Naive thymus-derived CD8-positive, alpha-beta T cell (primary cell): ENCODE data around the gene BARX1. TPM values are rescaled to one million over a fixed set of nuclear protein-coding genes. Genes with fewer than 3 reads are reported as not detected.
"Not testable (repeated sequence)": the region's sequence is repeated elsewhere in the genome, so short reads cannot be mapped to it uniquely, and the experiment has no call there.

Source experiments
- ATAC-seq, 2 donors: fragments of 150-1000 bp; cut with Tn5 transposase in 1 of 2; sonication (Bioruptor Pico), chemical (Tn5 transposase) in 1 of 2; 1 replicate in 1 of 2; 2 replicates in 1 of 2; pipeline ENCODE4 v1.10.0; 2021; ENCODE audit warnings: mild to moderate bottlenecking in 2 of 2, moderate library complexity in 2 of 2
- POLR2A ChIA-PET: fragments of 350-600 bp; sonication (Branson Sonifier 250); formaldehyde crosslinking; loops from one replicate; lab custom pipeline; 2021; ENCODE audit warnings: antibody characterized with exemption; lab: Charles Lee
- DNase-seq, 10 donors: peaks; one replicate each; pipeline versions ENCODE4 v3.0.0 to v3.0.0-alpha.2; 2020 to 2022
- H3K27ac Mint-ChIP-seq, 10 donors: one replicate each; pipeline ENCODE4 v1.8.0; 2020 to 2022; ENCODE audit warnings: mild to moderate bottlenecking in 10 of 10, mixed read lengths in 10 of 10, moderate library complexity in 4 of 10, inconsistent platforms in 1 of 10
- H3K27me3 Mint-ChIP-seq, 5 donors: one replicate each; pipeline ENCODE4 v1.8.0; 2021 to 2022; ENCODE audit warnings: mixed read lengths in 5 of 5
- H3K36me3 Mint-ChIP-seq, 3 donors: one replicate each; pipeline ENCODE4 v1.8.0; 2020 to 2022; ENCODE audit warnings: mixed read lengths in 3 of 3, mild to moderate bottlenecking in 2 of 3, inconsistent platforms in 1 of 3
- H3K4me1 Mint-ChIP-seq, 4 donors: one replicate each; pipeline ENCODE4 v1.8.0; 2021 to 2022; ENCODE audit warnings: mixed read lengths in 4 of 4
- H3K4me3 Mint-ChIP-seq, 10 donors: one replicate each; pipeline ENCODE4 v1.8.0; 2020 to 2022; ENCODE audit warnings: mild to moderate bottlenecking in 10 of 10, mixed read lengths in 10 of 10, moderate library complexity in 6 of 10, inconsistent platforms in 1 of 10
- H3K9me3 Mint-ChIP-seq, 9 donors: one replicate each; pipeline ENCODE4 v1.8.0; 2020 to 2022; ENCODE audit warnings: mixed read lengths in 9 of 9, mild to moderate bottlenecking in 3 of 9, inconsistent platforms in 1 of 9, moderate library complexity in 1 of 9
- polyA plus RNA-seq, 3 donors: library from polyadenylated mRNA; unstranded; fragments of 300-500 nt; fragmentation: Illumina TruSeq; gene quantifications; one replicate each; pipeline ENCODE4 v1.2.3, GENCODE V29; 2021
- total RNA-seq, 8 experiments: library from RNA in 2 of 8; stranded (reverse) in 2 of 8; gene quantifications; one replicate each; pipeline ENCODE4 v1.2.3 and lab custom pipeline; 2021 to 2026

The BARX1 gene
- total and polyA plus RNA-seq, 5 experiments from 2014 or later: not detected

GRCh38 chr9:93947409-93948070, 7.6 kb downstream of the BARX1 start:
- Mint-ChIP-seq H3K4me1 (peaks cover 20 to 49% (median 40%) of the 10 kb centered on the region in 4 donors), H3K36me3 (peaks cover 0 to 6% (median 2%) of the 10 kb centered on the region in 3 donors), H3K27ac (no peak overlapping the region), H3K27me3 (peaks cover 45 to 100% (median 71%) of the 10 kb centered on the region in 5 donors), H3K9me3 (peaks cover 0 to under 1% (median 0%) of the 10 kb centered on the region in 9 donors), H3K4me3 (no peak overlapping the region)
- POLR2A ChIA-PET: no interaction called here
- DNase-seq (no peak), ATAC-seq (no peak)

DNA sequence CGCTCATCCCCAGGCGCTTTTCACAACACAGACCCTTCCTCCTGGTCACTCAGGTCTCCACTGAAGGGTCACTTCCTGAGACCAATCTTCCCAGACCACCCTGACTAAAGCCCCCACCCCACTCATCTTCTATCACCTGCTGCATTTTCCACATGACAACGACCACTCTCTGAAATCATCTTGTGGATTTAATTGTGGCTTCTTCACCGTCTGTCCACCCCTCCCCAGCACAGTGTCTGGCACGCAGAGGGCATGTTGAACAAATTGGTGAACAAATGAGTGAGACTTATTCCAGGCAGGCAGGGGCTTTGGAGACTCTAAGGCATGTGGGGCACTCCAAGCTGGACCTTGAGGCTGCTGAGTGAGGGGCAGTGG, 8.8 kb downstream of the BARX1 start:
- peaks cover 18 to 37% (median 34%) of the 10 kb centered on the region in 4 donors for H3K4me1 Mint-ChIP-seq
- H3K27ac Mint-ChIP-seq: no peak overlapping the region
- H3K4me3 Mint-ChIP-seq: peak overlapping the region in 5 of 10 donors; percentile 25 to 68 (median 42)
- H3K27me3 Mint-ChIP-seq: peaks cover 55 to 100% (median 73%) of the 10 kb centered on the region in 5 donors
- POLR2A ChIA-PET: no interaction called here
- DNase-seq (no peak), ATAC-seq (no peak)
- peaks cover 0 to 2% (median 0%) of the 10 kb centered on the region in 9 donors for H3K9me3 Mint-ChIP-seq
- peaks cover 0 to 5% (median 2%) of the 10 kb centered on the region in 3 donors for H3K36me3 Mint-ChIP-seq

- Mint-ChIP-seq H3K27ac (no peak overlapping the region), H3K27me3 (peaks cover 58 to 100% (median 75%) of the 10 kb centered on the region in 5 donors), H3K4me1 (peaks cover 18 to 30% (median 27%) of the 10 kb centered on the region in 4 donors), H3K9me3 (peaks cover 0 to 3% (median 0%) of the 10 kb centered on the region in 9 donors), H3K4me3 (peak overlapping the region in 8 of 10 donors; percentile 34 to 69 (median 47)), H3K36me3 (peaks cover 0 to 6% (median 2%) of the 10 kb centered on the region in 3 donors)
- ATAC-seq (no peak), DNase-seq (no peak)
- POLR2A ChIA-PET: no interaction called here
Measured at GRCh38 chr9:93945400-93946337, 9.5 kb downstream of the BARX1 start.

- no peak overlapping the region for H3K4me3 Mint-ChIP-seq
- no peak overlapping the region for H3K27ac Mint-ChIP-seq
- peaks cover 15 to 19% (median 17%) of the 10 kb centered on the region in 4 donors for H3K4me1 Mint-ChIP-seq
- ATAC-seq (no peak), DNase-seq (no peak)
- POLR2A ChIA-PET: no interaction called here
- peaks cover 0 to 3% (median 0%) of the 10 kb centered on the region in 9 donors for H3K9me3 Mint-ChIP-seq
- H3K36me3 Mint-ChIP-seq: peaks cover 0 to 6% (median 2%) of the 10 kb centered on the region in 3 donors
- H3K27me3 Mint-ChIP-seq: peaks cover 50 to 94% (median 70%) of the 10 kb centered on the region in 5 donors
Measured at GRCh38 chr9:93944011-93944410, 11.1 kb downstream of the BARX1 start.

DNA sequence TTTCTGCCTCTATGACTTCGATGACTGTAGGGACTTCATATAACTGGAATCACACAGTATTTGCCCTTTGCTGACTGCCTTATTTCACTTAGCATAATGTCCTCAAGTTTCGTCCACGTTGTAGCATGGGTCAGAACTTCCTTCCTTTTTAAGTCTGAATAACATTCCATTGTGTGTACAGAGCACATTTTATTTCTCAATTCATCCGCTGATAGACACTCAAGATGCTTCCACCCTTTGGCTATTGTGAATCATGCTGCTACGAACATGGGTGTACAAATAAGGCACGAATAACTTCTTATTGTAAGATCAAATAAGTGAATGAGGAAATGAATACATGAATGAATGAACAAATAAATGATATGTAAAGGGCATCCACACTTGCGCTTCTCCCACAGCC, 13.0 kb downstream of the BARX1 start:
- H3K4me1 Mint-ChIP-seq: peaks cover 12 to 18% (median 15%) of the 10 kb centered on the region in 4 donors
- POLR2A ChIA-PET: no interaction called here
- peaks cover 46 to 90% (median 64%) of the 10 kb centered on the region in 5 donors for H3K27me3 Mint-ChIP-seq

GRCh38 chr9:93941493-93941892, 13.7 kb downstream of the BARX1 start:
- H3K4me1 Mint-ChIP-seq: peaks cover 12 to 16% (median 14%) of the 10 kb centered on the region in 4 donors
- H3K27me3 Mint-ChIP-seq: peaks cover 40 to 84% (median 61%) of the 10 kb centered on the region in 5 donors
- peaks cover 0 to 4% (median 0%) of the 10 kb centered on the region in 3 donors for H3K36me3 Mint-ChIP-seq
- POLR2A ChIA-PET: no interaction called here
- no peak overlapping the region for H3K27ac Mint-ChIP-seq
- DNase-seq: no peak
- H3K9me3 Mint-ChIP-seq: peaks cover 0 to 3% (median 0%) of the 10 kb centered on the region in 9 donors
- ATAC-seq: no peak
- no peak overlapping the region for H3K4me3 Mint-ChIP-seq

More for the DNA sequence above, 13.0 kb downstream of the BARX1 start:
- peaks cover 0 to 3% (median 0%) of the 10 kb centered on the region in 9 donors for H3K9me3 Mint-ChIP-seq
- no peak for ATAC-seq
- no peak for DNase-seq
- peaks cover 0 to 6% (median 0%) of the 10 kb centered on the region in 3 donors for H3K36me3 Mint-ChIP-seq
- H3K27ac Mint-ChIP-seq: no peak overlapping the region
- H3K4me3 Mint-ChIP-seq: no peak overlapping the region

- no peak for ATAC-seq
- peaks cover 35 to 78% (median 56%) of the 10 kb centered on the region in 5 donors for H3K27me3 Mint-ChIP-seq
- H3K4me3 Mint-ChIP-seq: no peak overlapping the region
Measured at GRCh38 chr9:93940951-93941350, 14.2 kb downstream of the BARX1 start.

DNA sequence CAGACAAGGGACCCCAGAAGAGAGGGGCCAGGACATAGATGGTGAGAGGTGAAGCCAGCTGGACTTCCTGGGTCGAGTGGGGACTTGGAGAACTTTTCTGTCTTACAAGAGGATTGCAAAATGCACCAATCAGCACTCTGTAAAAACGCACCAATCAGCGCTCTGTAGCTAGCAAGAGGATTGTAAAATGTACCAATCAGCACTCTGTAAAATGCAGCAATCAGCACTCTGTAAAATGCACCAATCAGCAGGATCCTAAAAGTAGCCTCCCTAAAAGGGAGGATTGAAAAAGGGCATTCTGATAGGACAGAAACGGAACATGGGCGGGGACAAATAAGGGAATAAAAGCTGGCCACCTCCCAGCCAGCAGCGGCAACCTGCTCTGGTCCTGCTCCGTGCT, 15.6 kb downstream of the BARX1 start:
- POLR2A ChIA-PET, H3K4me3 Mint-ChIP-seq, DNase-seq, H3K9me3 Mint-ChIP-seq, H3K36me3 Mint-ChIP-seq, ATAC-seq, H3K4me1 Mint-ChIP-seq, H3K27ac Mint-ChIP-seq: not testable (repeated sequence)
- H3K27me3 Mint-ChIP-seq: peaks cover 28 to 69% (median 47%) of the 10 kb centered on the region in 5 donors

More at GRCh38 chr9:93940951-93941350, 14.2 kb downstream of the BARX1 start:
- DNase-seq: no peak
- Mint-ChIP-seq H3K4me1 (peaks cover 8 to 11% (median 9%) of the 10 kb centered on the region in 4 donors), H3K36me3 (peaks cover 0 to 2% (median 0%) of the 10 kb centered on the region in 3 donors), H3K27ac (no peak overlapping the region), H3K9me3 (peaks cover 0 to 3% (median 0%) of the 10 kb centered on the region in 9 donors)
- POLR2A ChIA-PET: no interaction called here

DNA sequence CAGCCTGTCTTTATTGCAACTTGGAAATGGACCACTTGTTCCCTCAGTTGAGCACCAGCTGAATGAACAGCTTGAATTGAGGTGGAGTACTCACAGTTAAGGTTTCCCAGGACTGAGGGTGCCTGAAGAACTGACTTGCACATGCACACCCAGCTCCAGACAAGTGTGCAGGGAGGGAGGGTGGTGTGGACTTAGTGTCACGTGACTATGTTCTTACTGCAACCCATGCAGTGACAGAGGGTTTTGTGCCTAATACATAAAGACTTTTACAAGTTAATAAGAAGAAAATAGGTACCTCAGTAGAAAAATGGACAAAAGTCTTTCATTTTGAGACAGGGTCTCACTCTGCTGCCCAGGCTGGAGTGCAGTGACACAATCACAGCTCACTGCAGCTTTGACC, 18.0 kb downstream of the BARX1 start:
- H3K4me1 Mint-ChIP-seq: no peaks in the 10 kb centered on the region
- ATAC-seq (no peak), DNase-seq (no peak)
- no peak overlapping the region for H3K4me3 Mint-ChIP-seq
- H3K27me3 Mint-ChIP-seq: peaks cover 11 to 69% (median 41%) of the 10 kb centered on the region in 5 donors
- POLR2A ChIA-PET: no interaction called here
- H3K36me3 Mint-ChIP-seq: peaks cover 0 to 2% (median 0%) of the 10 kb centered on the region in 3 donors
- no peak overlapping the region for H3K27ac Mint-ChIP-seq
- peaks cover 0 to 1% (median 0%) of the 10 kb centered on the region in 9 donors for H3K9me3 Mint-ChIP-seq

- no peak for DNase-seq
- peaks cover 26 to 77% (median 48%) of the 10 kb centered on the region in 5 donors for H3K27me3 Mint-ChIP-seq
Measured at GRCh38 chr9:93931905-93932304, 23.2 kb downstream of the BARX1 start.

GRCh38 chr9:93930070-93930469, 25.1 kb downstream of the BARX1 start:
- H3K27me3 Mint-ChIP-seq: peaks cover 23 to 78% (median 48%) of the 10 kb centered on the region in 5 donors
- H3K27ac Mint-ChIP-seq: no peak overlapping the region
- ATAC-seq (no peak), DNase-seq (no peak)
- no peaks in the 10 kb centered on the region for H3K36me3 Mint-ChIP-seq
- peaks cover 0 to 2% (median 0%) of the 10 kb centered on the region in 9 donors for H3K9me3 Mint-ChIP-seq
- no peak overlapping the region for H3K4me3 Mint-ChIP-seq
- POLR2A ChIA-PET: no interaction called here
- no peaks in the 10 kb centered on the region for H3K4me1 Mint-ChIP-seq

More at GRCh38 chr9:93931905-93932304, 23.2 kb downstream of the BARX1 start:
- ATAC-seq: no peak
- H3K27ac Mint-ChIP-seq: no peak overlapping the region
- POLR2A ChIA-PET: no interaction called here
- no peaks in the 10 kb centered on the region for H3K36me3 Mint-ChIP-seq
- H3K4me1 Mint-ChIP-seq: no peaks in the 10 kb centered on the region
- no peak overlapping the region for H3K4me3 Mint-ChIP-seq
- H3K9me3 Mint-ChIP-seq: peaks cover 0 to 2% (median 0%) of the 10 kb centered on the region in 9 donors

GRCh38 chr9:93929231-93929630, 25.9 kb downstream of the BARX1 start:
- Mint-ChIP-seq H3K27me3 (peaks cover 20 to 71% (median 42%) of the 10 kb centered on the region in 5 donors), H3K4me1 (no peaks in the 10 kb centered on the region), H3K9me3 (peaks cover 0 to 2% (median 0%) of the 10 kb centered on the region in 9 donors), H3K4me3 (no peak overlapping the region), H3K36me3 (no peaks in the 10 kb centered on the region), H3K27ac (no peak overlapping the region)
- ATAC-seq (no peak), DNase-seq (no peak)
- POLR2A ChIA-PET: no interaction called here
